GM19043 (cell line): ENCODE data around the gene PPFIA3.

Source experiments
- ATAC-seq: cut with Tn5 transposase; IDR thresholded peaks from one replicate; pipeline ENCODE4 v1.9.1; 2021; ENCODE audit warnings: low read depth; ENCODE audit not compliant: unreplicated experiment

PPFIA3 gene

GRCh38 chr19:49102303-49102702 is 17.0 kb upstream of the PPFIA3 start:
- ATAC-seq = no peak

GRCh38 chr19:49103331-49104085 is 15.8 kb upstream of the PPFIA3 start:
- ATAC-seq = no peak

GRCh38 chr19:49104229-49104864 is 15.0 kb upstream of the PPFIA3 start:
- no peak for ATAC-seq

- no peak for ATAC-seq
These were observed 12.7 kb upstream of the PPFIA3 start for GRCh38 chr19:49106648-49107135.

- ATAC-seq = no peak
These were observed 11.5 kb upstream of the PPFIA3 start for GRCh38 chr19:49107625-49108459.

GRCh38 chr19:49109051-49109450 is 10.3 kb upstream of the PPFIA3 start:
- ATAC-seq = no peak

- no peak for ATAC-seq
These were observed 9.6 kb upstream of the PPFIA3 start for GRCh38 chr19:49109569-49110233.

GRCh38 chr19:49110567-49110966 is 8.8 kb upstream of the PPFIA3 start:
- ATAC-seq = no peak

- no peak for ATAC-seq
These were observed 7.9 kb upstream of the PPFIA3 start for GRCh38 chr19:49111218-49111998.

- ATAC-seq = no peak
These were observed 5.3 kb upstream of the PPFIA3 start, which contains the start of gene LIN7B for GRCh38 chr19:49113762-49114629. Gene LIN7B, plus strand, starts transcription at chr19:49114370. Its CDS starts 35 bp downstream, at chr19:49114405.

GRCh38 chr19:49114630-49115363 is 4.5 kb upstream of the PPFIA3 start:
- ATAC-seq = no peak

GRCh38 chr19:49116544-49116943 is 2.8 kb upstream of the PPFIA3 start:
- ATAC-seq = no peak

- no peak for ATAC-seq
These were observed 1.4 kb upstream of the PPFIA3 start for GRCh38 chr19:49117677-49118564.

- ATAC-seq = peak; percentile 76
These were observed 556 bp upstream of the PPFIA3 start, which contains the start of gene C19orf73 for GRCh38 chr19:49118565-49119410. Gene C19orf73, minus strand, starts transcription at chr19:49119143. Its CDS starts 121 bp downstream, at chr19:49119022.

- no peak for ATAC-seq
These were observed 960 bp downstream of the PPFIA3 start for GRCh38 chr19:49120325-49120683.

- ATAC-seq = no peak
These were observed 1.5 kb downstream of the PPFIA3 start for GRCh38 chr19:49120868-49121267.
